Body of pancreas (tissue), 4 donors: ENCODE results near the gene NBEAL2. TPM values are rescaled to one million over a fixed set of nuclear protein-coding genes. Genes with fewer than 3 reads are reported as not detected.

Source experiments
- ATAC-seq: fragments of 150-250 bp; one replicate; pipeline ENCODE4 v1.9.1; 2016
- DNase-seq, 4 donors: peaks; one replicate each; pipeline ENCODE4 v3.0.0-alpha.2; 2019
- H3K27ac ChIP-seq, 4 donors: fragments of 200-600 bp; sonication (generic); 1 replicate in 3 of 4; 2 replicates in 1 of 4; pipeline versions ENCODE4 v1.5.1 to v1.6.1; 2016 to 2019; ENCODE audit warnings: mild to moderate bottlenecking in 1 of 4, mixed read lengths in 1 of 4, moderate library complexity in 1 of 4
- H3K27me3 ChIP-seq, 2 donors: fragments of 200-600 bp; sonication (generic); one replicate each; pipeline ENCODE4 v1.6.0; 2016; ENCODE audit warnings: mild to moderate bottlenecking in 1 of 2
- H3K36me3 ChIP-seq, 2 donors: fragments of 200-600 bp; sonication (generic); replicated peaks in 1 of 2; 2 replicates each; pipeline ENCODE4 v1.5.1; 2016; ENCODE audit warnings: low read depth in 2 of 2; ENCODE audit not compliant: insufficient read depth in 1 of 2
- H3K4me1 ChIP-seq: fragments of 200-600 bp; sonication (generic); one replicate; pipeline ENCODE4 v1.6.0; 2016
- H3K4me3 ChIP-seq, 2 donors: fragments of 200-600 bp; sonication (generic); 1 replicate in 1 of 2; 2 replicates in 1 of 2; pipeline ENCODE4 v1.5.1; 2016 to 2019
- H3K9me3 ChIP-seq, 3 donors: fragments of 200-600 bp; sonication (generic); 1 replicate in 2 of 3; 2 replicates in 1 of 3; pipeline ENCODE4 v1.5.1; 2016
- POLR2A ChIP-seq, 3 donors: fragments of 450-650 bp; IDR thresholded peaks; one replicate each; pipeline ENCODE4 v1.6.1; 2016; ENCODE audit warnings: antibody characterized with exemption in 3 of 3, mild to moderate bottlenecking in 2 of 3
- WGBS, 2 donors: methylation state at CpG; one replicate each; pipeline ENCODE4 v1.1.5; 2017; 5-methylcytosine and 5-hydroxymethylcytosine counted together
- intact Hi-C: fragments of 100-400 bp; cut with DNase I; formaldehyde crosslinking; loops from one replicate; pipeline ENCODE4 v1.15.1; 2023
- total RNA-seq, 2 donors: library from RNA; depleted of rRNA; stranded (reverse); fragments of >200 nt; gene quantifications; one replicate each; pipeline ENCODE4 v1.1.0, GENCODE V29; 2016
- TF ChIP-seq, protein P1 (sequence below), 7 experiments: fragments of 450-650 bp in 4 of 7; fragments of 200-600 bp in 3 of 7; sonication (generic) in 3 of 7; IDR thresholded peaks; one replicate each; pipeline ENCODE4 v1.5.1; 2016 to 2019; ENCODE audit warnings: antibody characterized with exemption in 7 of 7

Gene NBEAL2
- total RNA-seq, 2 donors from 2014 or later, result 98.8 to 151 TPM

DNA sequence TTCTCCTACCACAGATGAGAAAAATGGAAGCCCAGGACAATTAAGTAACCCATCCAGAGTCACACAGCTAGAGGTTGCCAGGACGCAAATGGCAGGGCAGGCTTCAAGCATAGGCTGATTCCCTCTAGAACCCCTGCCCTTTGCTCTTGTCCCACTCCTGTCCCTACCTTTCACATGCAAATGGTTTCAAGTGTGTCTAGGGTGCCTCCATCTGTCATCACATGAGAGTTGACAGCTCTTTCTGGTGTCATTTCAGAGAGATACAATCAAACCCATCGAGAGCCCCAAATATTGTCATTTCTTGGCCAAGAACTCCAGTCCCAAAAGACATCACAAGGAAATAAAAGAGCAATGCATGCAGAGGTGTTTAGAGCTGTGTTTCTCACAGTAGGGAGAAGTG, 26.7 kb upstream of the NBEAL2 start:
- Histone ChIP-seq H3K36me3 (no peaks in the 10 kb centered on the region), H3K9me3 (no peaks in the 10 kb centered on the region), H3K4me3 (no peak overlapping the region), H3K27me3 (no peaks in the 10 kb centered on the region), H3K27ac (no peak overlapping the region), H3K4me1 (peaks cover 94% of the 10 kb centered on the region)
- intact Hi-C loops, result no loop called here
- TF ChIP-seq, protein P1, sequence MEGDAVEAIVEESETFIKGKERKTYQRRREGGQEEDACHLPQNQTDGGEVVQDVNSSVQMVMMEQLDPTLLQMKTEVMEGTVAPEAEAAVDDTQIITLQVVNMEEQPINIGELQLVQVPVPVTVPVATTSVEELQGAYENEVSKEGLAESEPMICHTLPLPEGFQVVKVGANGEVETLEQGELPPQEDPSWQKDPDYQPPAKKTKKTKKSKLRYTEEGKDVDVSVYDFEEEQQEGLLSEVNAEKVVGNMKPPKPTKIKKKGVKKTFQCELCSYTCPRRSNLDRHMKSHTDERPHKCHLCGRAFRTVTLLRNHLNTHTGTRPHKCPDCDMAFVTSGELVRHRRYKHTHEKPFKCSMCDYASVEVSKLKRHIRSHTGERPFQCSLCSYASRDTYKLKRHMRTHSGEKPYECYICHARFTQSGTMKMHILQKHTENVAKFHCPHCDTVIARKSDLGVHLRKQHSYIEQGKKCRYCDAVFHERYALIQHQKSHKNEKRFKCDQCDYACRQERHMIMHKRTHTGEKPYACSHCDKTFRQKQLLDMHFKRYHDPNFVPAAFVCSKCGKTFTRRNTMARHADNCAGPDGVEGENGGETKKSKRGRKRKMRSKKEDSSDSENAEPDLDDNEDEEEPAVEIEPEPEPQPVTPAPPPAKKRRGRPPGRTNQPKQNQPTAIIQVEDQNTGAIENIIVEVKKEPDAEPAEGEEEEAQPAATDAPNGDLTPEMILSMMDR (IDR thresholded peaks at IDR 0.05), result no peak
- TF ChIP-seq POLR2A (IDR thresholded peaks at IDR 0.05), result no peak
- ATAC-seq (no peak), DNase-seq (no peak)
- WGBS, 2 donors, result 81 to 100% methylated on average over 2 of the region's 2 CpGs

DNA sequence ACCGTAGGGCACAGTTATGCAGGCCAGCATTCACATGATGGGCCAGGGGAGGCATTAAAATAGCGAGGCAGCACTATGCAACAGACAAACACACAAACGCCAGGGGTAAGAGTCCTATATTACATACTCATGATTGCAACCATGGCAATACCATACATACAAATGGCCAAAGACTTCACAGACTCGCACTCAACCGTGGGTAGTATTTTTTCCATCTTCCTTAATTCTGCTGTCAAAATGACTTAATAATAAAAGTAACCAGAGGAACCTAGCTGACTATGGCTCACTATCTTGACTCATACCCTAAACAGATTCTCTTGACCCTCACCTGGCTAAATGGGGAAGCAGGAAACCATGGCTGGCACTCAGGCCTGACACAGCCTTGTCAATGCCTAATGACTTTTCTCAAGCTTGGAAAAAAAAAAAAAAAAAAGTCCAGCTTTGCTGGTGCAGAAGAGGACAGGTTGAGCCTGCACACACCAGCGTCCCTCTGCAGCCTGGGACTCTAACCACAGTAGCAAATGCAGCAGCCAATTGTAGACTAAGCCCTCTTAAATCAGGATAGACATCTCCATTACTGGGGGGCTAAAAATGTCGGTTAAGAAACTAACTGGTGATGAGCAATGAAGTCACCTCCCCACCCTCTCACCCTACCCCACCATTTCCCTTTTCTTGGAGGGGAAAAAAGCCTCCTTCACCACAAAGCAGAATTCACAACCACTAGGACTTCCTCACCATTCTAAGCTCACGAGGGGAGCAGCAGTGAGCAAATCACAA, 26.0 kb upstream of the NBEAL2 start:
- TF ChIP-seq, protein P1 (IDR thresholded peaks at IDR 0.05), result no peak
- TF ChIP-seq POLR2A (IDR thresholded peaks at IDR 0.05), result no peak
- H3K27ac ChIP-seq, result peak overlapping the region in 2 of 4 donors; percentile 35 to 49
- no peak for DNase-seq
- peaks cover 94% of the 10 kb centered on the region for H3K4me1 ChIP-seq
- H3K27me3 ChIP-seq, result no peaks in the 10 kb centered on the region
- H3K9me3 ChIP-seq, result no peaks in the 10 kb centered on the region
- 71 to 72% methylated on average over 8 of the region's 8 CpGs for WGBS, 2 donors
- no peak overlapping the region for H3K4me3 ChIP-seq
- intact Hi-C loops, result no loop called here
- no peak for ATAC-seq
- no peaks in the 10 kb centered on the region for H3K36me3 ChIP-seq

DNA sequence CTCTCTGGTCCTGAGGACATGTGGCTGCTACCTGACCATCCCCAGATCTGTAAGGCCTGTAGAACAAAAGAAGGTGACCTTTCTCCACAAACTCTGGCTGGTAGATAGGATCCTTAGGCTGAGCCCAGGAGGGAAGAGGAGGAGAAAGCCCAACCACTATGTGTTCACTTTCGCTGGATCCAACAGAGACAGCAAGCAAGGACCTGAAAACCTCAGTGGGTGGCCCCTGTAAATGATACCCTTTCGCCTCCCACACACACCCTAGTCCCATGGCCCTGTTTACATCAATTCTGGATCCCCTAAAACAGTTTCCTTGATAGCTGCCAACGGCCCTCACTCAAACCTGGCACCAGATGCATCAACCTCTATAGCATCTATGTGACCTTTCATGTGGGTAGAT, 25.3 kb upstream of the NBEAL2 start:
- 80% methylated on average over 3 of the region's 3 CpGs for WGBS, 2 donors
- DNase-seq (no peak), ATAC-seq (no peak)
- Histone ChIP-seq H3K4me3 (no peak overlapping the region), H3K9me3 (no peaks in the 10 kb centered on the region), H3K4me1 (peaks cover 94% of the 10 kb centered on the region), H3K27me3 (no peaks in the 10 kb centered on the region), H3K36me3 (no peaks in the 10 kb centered on the region), H3K27ac (peak overlapping the region in 3 of 4 donors; percentile 35 to 69 (median 49))
- no peak for TF ChIP-seq POLR2A (IDR thresholded peaks at IDR 0.05)
- TF ChIP-seq, protein P1 (IDR thresholded peaks at IDR 0.05), result no peak
- intact Hi-C loops, result no loop called here

DNA sequence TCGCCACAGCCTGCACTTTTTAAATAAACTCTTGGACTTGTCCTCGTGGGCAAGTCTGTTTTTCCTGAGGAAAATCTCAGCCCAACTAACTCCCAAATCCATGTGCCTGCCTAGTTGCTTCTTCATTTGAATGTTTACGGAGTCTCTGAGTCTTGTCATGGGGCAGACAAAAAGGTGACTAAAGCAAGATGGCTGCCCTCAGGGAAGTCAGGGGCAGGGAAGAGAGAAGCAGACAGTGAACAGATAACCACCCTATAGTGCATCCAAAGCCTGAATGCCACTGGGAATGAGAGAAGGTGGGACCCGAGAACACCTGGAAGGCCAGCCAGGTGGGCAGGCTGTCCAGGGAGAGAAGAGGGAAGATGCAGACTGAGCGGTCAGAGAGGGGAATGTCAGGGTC, 24.3 kb upstream of the NBEAL2 start:
- Histone ChIP-seq H3K27ac (peak overlapping the region in 2 of 4 donors; percentile 69 to 91), H3K27me3 (no peaks in the 10 kb centered on the region), H3K9me3 (no peaks in the 10 kb centered on the region), H3K4me1 (peaks cover 94% of the 10 kb centered on the region), H3K4me3 (no peak overlapping the region), H3K36me3 (no peaks in the 10 kb centered on the region)
- DNase-seq (no peak), ATAC-seq (no peak)
- intact Hi-C loops, result no loop called here
- TF ChIP-seq, protein P1 (IDR thresholded peaks at IDR 0.05), result no peak
- no peak for TF ChIP-seq POLR2A (IDR thresholded peaks at IDR 0.05)
- WGBS, 2 donors, result 76 to 81% methylated on average over 5 of the region's 5 CpGs

DNA sequence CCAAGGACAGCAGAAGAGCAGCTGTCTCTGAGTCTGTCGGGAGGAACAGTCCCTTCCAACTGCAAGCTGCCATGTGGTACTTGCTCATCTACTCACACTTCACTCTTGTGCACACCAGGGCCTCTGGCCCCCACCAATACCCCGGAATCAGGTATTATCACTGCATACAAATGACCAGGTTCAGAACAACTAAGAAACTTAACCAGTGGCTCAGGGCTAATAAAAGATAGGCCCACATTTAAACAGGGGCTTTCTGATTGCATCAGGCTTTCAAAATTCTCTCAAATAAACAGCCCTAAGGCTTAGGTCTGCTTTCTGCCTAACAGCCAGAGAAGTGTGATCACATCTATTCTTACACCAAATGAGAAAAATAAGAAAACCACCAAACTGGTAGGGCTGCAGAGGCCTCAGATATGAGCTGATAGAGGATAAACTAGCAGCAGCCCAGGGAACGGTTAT, 23.6 kb upstream of the NBEAL2 start:
- no peaks in the 10 kb centered on the region for H3K27me3 ChIP-seq
- DNase-seq (no peak), ATAC-seq (no peak)
- no peaks in the 10 kb centered on the region for H3K36me3 ChIP-seq
- H3K4me3 ChIP-seq, result no peak overlapping the region
- H3K9me3 ChIP-seq, result no peaks in the 10 kb centered on the region
- WGBS, 2 donors, result 28 to 43% methylated on average over 3 of the region's 3 CpGs
- TF ChIP-seq, protein P1 (IDR thresholded peaks at IDR 0.05), result no peak
- no peak for TF ChIP-seq POLR2A (IDR thresholded peaks at IDR 0.05)
- intact Hi-C loops, result no loop called here
- H3K4me1 ChIP-seq, result peaks cover 94% of the 10 kb centered on the region
- peak overlapping the region in 3 of 4 donors; percentile 69 to 91 (median 75) for H3K27ac ChIP-seq
